SK-MEL-5 (cell line): ENCODE data around the gene ME2. TPM values are rescaled to one million over a fixed set of nuclear protein-coding genes. Genes with fewer than 3 reads are reported as not detected.
"Not testable (repeated sequence)": the region's sequence is repeated elsewhere in the genome, so short reads cannot be mapped to it uniquely, and the experiment has no call there.

Experiments
- DNase-seq: peaks from one replicate; pipeline ENCODE4 v3.0.0-alpha.2; 2016; ENCODE audit warnings: low read depth, low spot score
- in situ Hi-C: cut with HindIII; loops from 2 replicates; pipeline ENCODE4 v1.10.0; 2016; ENCODE audit warnings: low sequenced_read_pairs, high pct_unique_total_duplicates, low pct_unique_long_range_greater_than_20kb
- small RNA-seq, 2 experiments: library from RNA; depleted of rRNA; stranded (forward); fragments of <200 nt; gene quantifications; one replicate each; pipeline ENCODE3, GENCODE V24; 2014
- total RNA-seq: library from RNA; depleted of rRNA; stranded (reverse); fragments of >200 nt; shearing (Covaris generic); gene quantifications from 2 replicates; pipeline ENCODE4 v1.2.3, GENCODE V29; 2014; rRNA removed

The ME2 gene
- total RNA-seq, 1 experiment from 2014 or later = 87.8 TPM

DNA sequence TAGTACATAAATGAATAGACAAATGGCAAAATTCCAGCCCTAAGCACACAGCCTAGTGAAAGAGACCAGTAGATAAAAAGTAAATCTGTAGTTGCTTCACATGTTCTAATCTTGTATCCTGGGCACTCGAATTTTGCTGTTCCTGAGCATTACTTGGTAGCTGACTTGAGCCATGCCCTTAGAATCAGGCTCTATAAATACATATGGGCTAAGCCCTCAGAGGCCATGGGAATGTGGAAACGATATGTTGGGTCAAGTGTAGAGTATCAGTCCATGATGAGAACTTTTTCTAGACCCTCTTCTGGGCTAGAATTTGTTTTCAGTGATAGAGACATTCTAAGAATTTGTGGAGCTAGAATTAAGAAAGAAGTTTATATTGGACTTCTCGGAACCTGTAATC is 110.8 kb downstream of the ME2 start:
- in situ Hi-C loops = no loop called here
- DNase-seq = no peak

DNA sequence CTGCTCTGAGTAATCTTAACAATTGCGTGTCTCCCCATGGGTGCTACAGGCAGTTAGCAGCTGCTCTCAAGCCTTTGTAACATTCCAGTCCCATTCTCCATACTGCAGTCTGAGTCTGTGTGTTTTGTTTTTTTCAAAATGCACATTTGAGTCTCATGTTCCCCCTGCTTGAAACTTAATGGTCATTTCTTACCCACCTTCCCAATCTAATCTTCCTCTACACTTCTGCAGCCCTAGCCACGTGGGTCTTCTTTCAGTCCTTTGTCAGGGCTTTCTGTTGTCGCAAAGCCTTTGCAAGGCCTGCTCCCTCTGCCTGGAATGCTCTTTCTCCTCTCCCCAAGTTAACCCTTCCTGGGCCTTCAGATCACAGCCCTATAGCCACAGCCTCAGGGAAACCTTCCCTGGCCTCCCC is 113.4 kb downstream of the ME2 start:
- DNase-seq = no peak
- in situ Hi-C loops = no loop called here

DNA sequence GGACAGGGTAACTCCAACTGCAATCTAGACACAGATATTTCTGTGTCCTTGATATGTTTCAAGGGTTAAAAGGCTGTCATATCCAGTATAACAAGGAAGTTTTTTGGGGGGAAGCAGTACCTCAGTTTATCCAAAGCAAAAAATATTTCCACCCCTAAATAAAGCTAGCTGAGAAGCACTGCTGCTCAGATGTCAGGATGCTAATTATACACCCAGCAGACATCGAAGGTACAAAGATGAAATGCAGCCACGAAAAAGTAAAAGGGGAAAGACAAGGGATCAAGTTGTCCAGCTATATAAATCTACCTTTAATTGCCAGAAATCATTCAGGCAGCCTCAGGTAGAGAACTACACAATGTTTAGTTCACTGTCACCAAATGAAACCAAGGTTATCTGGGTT is 115.1 kb downstream of the ME2 start:
- no peak for DNase-seq
- in situ Hi-C loops = no loop called here

DNA sequence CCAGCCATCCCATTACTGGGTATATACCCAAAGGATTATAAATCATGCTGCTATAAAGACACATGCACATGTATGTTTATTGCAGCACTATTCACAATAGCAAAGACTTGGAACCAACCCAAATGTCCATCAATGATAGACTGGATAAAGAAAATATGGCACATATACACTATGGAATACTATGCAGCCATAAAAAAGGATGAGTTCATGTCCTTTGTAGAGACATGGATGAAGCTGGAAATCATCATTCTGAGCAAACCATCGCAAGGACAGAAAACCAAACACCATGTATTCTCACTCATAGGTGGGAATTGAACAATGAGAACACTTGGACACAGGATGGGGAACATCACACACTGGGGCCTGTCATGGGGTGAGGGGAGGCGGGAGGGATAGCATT is 124.3 kb downstream of the ME2 start:
- in situ Hi-C loops, DNase-seq: not testable (repeated sequence)

Small RNA genes within 50 kb of the gene (small RNA-seq; reads per million reads assigned to genes)
- 0 reads per million in 2 experiments for gene RF00019

Other genes starting within 250 kb of the ME2 start
- gene MRO, start 59.1 kb upstream of the ME2 start, total RNA-seq = 3.1 and 5.5 TPM in 2 replicates
- gene ELAC1, start 88.9 kb downstream of the ME2 start, total RNA-seq = 4.8 and 5.6 TPM in 2 replicates
- gene SMAD4, start 151.1 kb downstream of the ME2 start, total RNA-seq = 84.6 and 95.2 TPM in 2 replicates